Tibial nerve (tissue), 4 donors: ENCODE results near the gene HSPG2.

ENCODE experiments used
- EP300 ChIP-seq, 2 donors: sonication (generic); formaldehyde crosslinking; IDR thresholded peaks; one replicate each; pipeline ENCODE4 v1.6.1; 2017; ENCODE audit warnings: antibody characterized with exemption in 2 of 2, mild to moderate bottlenecking in 1 of 2
- POLR2A ChIP-seq, 2 donors: fragments of 450-650 bp; IDR thresholded peaks; one replicate each; pipeline ENCODE4 v1.6.1; 2017; ENCODE audit warnings: antibody characterized with exemption in 2 of 2, mild to moderate bottlenecking in 2 of 2, moderate library complexity in 2 of 2
- TF ChIP-seq, protein P1 (sequence below), 5 experiments: fragments of 200-600 bp in 3 of 5; fragments of 450-650 bp in 2 of 5; sonication (generic) in 3 of 5; IDR thresholded peaks; one replicate each; pipeline ENCODE4 v1.5.1; 2016 to 2019; ENCODE audit warnings: antibody characterized with exemption in 5 of 5, mild to moderate bottlenecking in 3 of 5, moderate library complexity in 2 of 5

GRCh38 chr1:21902026-21903012 is 34.8 kb downstream of the HSPG2 start:
- TF ChIP-seq, protein P1, sequence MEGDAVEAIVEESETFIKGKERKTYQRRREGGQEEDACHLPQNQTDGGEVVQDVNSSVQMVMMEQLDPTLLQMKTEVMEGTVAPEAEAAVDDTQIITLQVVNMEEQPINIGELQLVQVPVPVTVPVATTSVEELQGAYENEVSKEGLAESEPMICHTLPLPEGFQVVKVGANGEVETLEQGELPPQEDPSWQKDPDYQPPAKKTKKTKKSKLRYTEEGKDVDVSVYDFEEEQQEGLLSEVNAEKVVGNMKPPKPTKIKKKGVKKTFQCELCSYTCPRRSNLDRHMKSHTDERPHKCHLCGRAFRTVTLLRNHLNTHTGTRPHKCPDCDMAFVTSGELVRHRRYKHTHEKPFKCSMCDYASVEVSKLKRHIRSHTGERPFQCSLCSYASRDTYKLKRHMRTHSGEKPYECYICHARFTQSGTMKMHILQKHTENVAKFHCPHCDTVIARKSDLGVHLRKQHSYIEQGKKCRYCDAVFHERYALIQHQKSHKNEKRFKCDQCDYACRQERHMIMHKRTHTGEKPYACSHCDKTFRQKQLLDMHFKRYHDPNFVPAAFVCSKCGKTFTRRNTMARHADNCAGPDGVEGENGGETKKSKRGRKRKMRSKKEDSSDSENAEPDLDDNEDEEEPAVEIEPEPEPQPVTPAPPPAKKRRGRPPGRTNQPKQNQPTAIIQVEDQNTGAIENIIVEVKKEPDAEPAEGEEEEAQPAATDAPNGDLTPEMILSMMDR (IDR thresholded peaks at IDR 0.05): no peak
- TF ChIP-seq EP300 (IDR thresholded peaks at IDR 0.05) (no peak), POLR2A (IDR thresholded peaks at IDR 0.05) (no peak)
